A549 (cell line): ENCODE measurements around the gene THBD. TPM values are rescaled to one million over a fixed set of nuclear protein-coding genes. Genes with fewer than 3 reads are reported as not detected.

ENCODE experiments used
- ATAC-seq, 2 experiments: fragments of 200-7000 bp in 1 of 2; fragments of >200 bp in 1 of 2; cut with Nextera tagmentation in 1 of 2; cut with Tn5 transposase in 1 of 2; 3 replicates each; pipeline versions ENCODE4 v1.8.0 to v1.9.1; 2018 to 2020; ENCODE audit warnings: mild to moderate bottlenecking in 1 of 2, moderate library complexity in 1 of 2
- CTCF ChIA-PET: fragments of 300-600 bp; sonication (Branson Sonifier 250); formaldehyde crosslinking; extraction: SDS; loops from one replicate; lab custom pipeline; 2021; ENCODE audit warnings: antibody characterized with exemption, inconsistent platforms; lab: Yijun Ruan, JAX
- POLR2A ChIA-PET: fragments of 350-600 bp; formaldehyde crosslinking; extraction: SDS; loops from one replicate; lab custom pipeline; 2021; ENCODE audit warnings: antibody characterized with exemption, inconsistent platforms; lab: Yijun Ruan, JAX
- DNase-seq, 2 experiments: peaks; one replicate each; pipeline versions ENCODE4 v3.0.0 to v3.0.0-alpha.2; 2011 to 2016; ENCODE audit warnings: low read depth in 1 of 2, low spot score in 1 of 2
- FAIRE-seq: peaks from 2 replicates; lab custom pipeline; 2011; peaks lifted over from hg19 to GRCh38; lab: Jason Lieb, UNC
- H3K27ac ChIP-seq, 2 experiments: fragments of >200 bp; sonication (Bioruptor Twin); formaldehyde crosslinking; 3 replicates each; pipeline ENCODE4 v1.5.1; 2016 to 2017
- H3K4me1 ChIP-seq: fragments of >200 bp; sonication (Bioruptor Twin); formaldehyde crosslinking; 3 replicates; pipeline ENCODE4 v1.6.1; 2016
- H3K4me2 ChIP-seq: fragments of >200 bp; sonication (Bioruptor Twin); formaldehyde crosslinking; 3 replicates; pipeline ENCODE4 v1.6.1; 2016
- H3K4me3 ChIP-seq: fragments of >200 bp; sonication (Bioruptor Twin); formaldehyde crosslinking; 3 replicates; pipeline ENCODE4 v1.5.1; 2016
- H3K9me3 ChIP-seq: fragments of >200 bp; sonication (Bioruptor Twin); formaldehyde crosslinking; 3 replicates; pipeline ENCODE4 v1.6.1; 2016
- CBX8 ChIP-seq: fragments of 200-600 bp; sonication (generic); IDR thresholded peaks from 2 replicates; pipeline ENCODE4 v1.6.1; 2016
- CHD2 ChIP-seq: fragments of 150-350 bp; IDR thresholded peaks from 2 replicates; pipeline ENCODE4 v1.6.1; 2014; ENCODE audit warnings: low read length; ENCODE audit not compliant: partially characterized antibody
- CHD4 ChIP-seq: fragments of 200-600 bp; sonication (generic); IDR thresholded peaks from 2 replicates; pipeline ENCODE4 v1.6.1; 2016; ENCODE audit warnings: antibody characterized with exemption, mild to moderate bottlenecking, borderline replicate concordance
- EHMT2 ChIP-seq: fragments of 200-600 bp; sonication (generic); IDR thresholded peaks from 2 replicates; pipeline ENCODE4 v1.6.1; 2016; ENCODE audit warnings: antibody characterized with exemption, low read depth, mild to moderate bottlenecking, moderate library complexity
- FOSL2 ChIP-seq, 2 experiments: fragments of 450-650 bp in 1 of 2; fragments of >200 bp in 1 of 2; sonication (Bioruptor Twin) in 1 of 2; formaldehyde crosslinking; IDR thresholded peaks; 2 replicates each; pipeline versions ENCODE4 v1.5.0 to v1.6.1; 2016 to 2020; ENCODE audit warnings: mild to moderate bottlenecking in 1 of 2, moderate library complexity in 1 of 2
- FOXS1 ChIP-seq: fragments of 250-450 bp; sonication (Bioruptor Pico); IDR thresholded peaks from 2 replicates; pipeline ENCODE4 v1.5.0; 2020; ENCODE audit warnings: mild to moderate bottlenecking, moderate library complexity
- GATA3 ChIP-seq: IDR thresholded peaks from 2 replicates; pipeline ENCODE4 v1.6.1; 2012; ENCODE audit warnings: borderline replicate concordance
- HDAC2 ChIP-seq: fragments of 200-600 bp; sonication (generic); IDR thresholded peaks from 2 replicates; pipeline ENCODE4 v1.6.1; 2016
- HEYL ChIP-seq: fragments of 250-450 bp; sonication (Bioruptor Pico); IDR thresholded peaks from 2 replicates; pipeline ENCODE4 v1.8.0; 2021; ENCODE audit warnings: mild to moderate bottlenecking, moderate library complexity
- HOXA7 ChIP-seq: fragments of 250-450 bp; sonication (Bioruptor Pico); IDR thresholded peaks from 2 replicates; pipeline ENCODE4 v1.5.0; 2020; ENCODE audit warnings: mild to moderate bottlenecking, moderate library complexity
- HOXB13 ChIP-seq: fragments of 250-450 bp; sonication (Bioruptor Pico); IDR thresholded peaks from 2 replicates; pipeline ENCODE4 v1.5.0; 2020; ENCODE audit warnings: low read depth, mild to moderate bottlenecking, moderate library complexity
- JUN ChIP-seq, 2 experiments: fragments of >200 bp; sonication (Bioruptor Twin); formaldehyde crosslinking; IDR thresholded peaks; 2 replicates in 1 of 2; 3 replicates in 1 of 2; pipeline ENCODE4 v1.6.1; 2016 to 2017
- JUNB ChIP-seq: fragments of >200 bp; sonication (Bioruptor Twin); formaldehyde crosslinking; IDR thresholded peaks from 2 replicates; pipeline ENCODE4 v1.6.1; 2016
- KDM5A ChIP-seq: fragments of 200-600 bp; sonication (generic); IDR thresholded peaks from 2 replicates; pipeline ENCODE4 v1.6.1; 2016; ENCODE audit warnings: antibody characterized with exemption, mild to moderate bottlenecking
- MAZ ChIP-seq: fragments of 150-350 bp; IDR thresholded peaks from 2 replicates; pipeline ENCODE4 v1.6.1; 2014; ENCODE audit warnings: antibody characterized with exemption, low read depth, low read length, borderline replicate concordance
- MYC ChIP-seq: IDR thresholded peaks from 2 replicates; pipeline ENCODE4 v1.6.1; 2012; ENCODE audit warnings: mild to moderate bottlenecking, inconsistent platforms, low read length, improper control_type of control experiment, borderline replicate concordance
- NPAS2 ChIP-seq: fragments of 250-450 bp; sonication (Bioruptor Pico); IDR thresholded peaks from 2 replicates; pipeline ENCODE4 v1.8.0; 2022; ENCODE audit warnings: mild to moderate bottlenecking, moderate library complexity, borderline replicate concordance
- PHF8 ChIP-seq: fragments of 200-600 bp; sonication (generic); IDR thresholded peaks from 2 replicates; pipeline ENCODE4 v1.6.1; 2016; ENCODE audit warnings: low read depth, mild to moderate bottlenecking, antibody characterized with exemption, moderate library complexity, borderline replicate concordance
- POLR2A ChIP-seq: IDR thresholded peaks from 2 replicates; pipeline ENCODE4 v1.6.1; 2012; ENCODE audit warnings: mild to moderate bottlenecking, low read length
- RCOR1 ChIP-seq: fragments of 150-350 bp; IDR thresholded peaks from 2 replicates; pipeline ENCODE4 v1.6.1; 2014; ENCODE audit warnings: antibody characterized with exemption, low read length, low read depth
- RNF2 ChIP-seq: fragments of 200-600 bp; sonication (generic); IDR thresholded peaks from 2 replicates; pipeline ENCODE4 v1.6.1; 2016; ENCODE audit warnings: low read depth, mild to moderate bottlenecking, antibody characterized with exemption, moderate library complexity, borderline replicate concordance
- TFCP2L1 ChIP-seq: fragments of 250-450 bp; sonication (Bioruptor Pico); IDR thresholded peaks from 2 replicates; pipeline ENCODE4 v1.5.0; 2021; ENCODE audit warnings: mild to moderate bottlenecking
- ZC3H11A ChIP-seq: fragments of 450-650 bp; IDR thresholded peaks from 2 replicates; pipeline ENCODE4 v1.6.1; 2014; ENCODE audit warnings: antibody characterized with exemption, mild to moderate bottlenecking
- ZSCAN20 ChIP-seq: fragments of 250-450 bp; sonication (Bioruptor Pico); IDR thresholded peaks from 2 replicates; pipeline ENCODE4 v1.8.0; 2022; ENCODE audit warnings: mild to moderate bottlenecking, moderate library complexity
- WGBS: methylation state at CpG from one replicate; pipeline ENCODE4 v1.1.6; 2017; ENCODE audit errors: missing lambda C conversion rate; 5-methylcytosine and 5-hydroxymethylcytosine counted together
- polyA plus RNA-seq, 4 experiments: library from polyadenylated mRNA; depleted of rRNA in 3 of 4; stranded (reverse); fragments of >200 nt; fragmentation: RNase III in 1 of 4; extraction: RNeasy Plus Mini Kit Qiagen cat#74134 plus additional on column Dnase treatment in 1 of 4; gene quantifications; 2 replicates in 3 of 4; 3 replicates in 1 of 4; pipeline ENCODE4 v1.2.3, GENCODE V29; 2011 to 2017
- TF ChIP-seq, protein P1 (sequence below): IDR thresholded peaks from 2 replicates; pipeline ENCODE4 v1.6.1; 2012; ENCODE audit warnings: low read depth, borderline replicate concordance
- TF ChIP-seq, protein P2 (sequence below): fragments of 450-650 bp; IDR thresholded peaks from 2 replicates; pipeline ENCODE4 v1.6.1; 2014; ENCODE audit warnings: antibody characterized with exemption
- TF ChIP-seq, protein P3 (sequence below): fragments of >200 bp; sonication (Bioruptor Twin); formaldehyde crosslinking; IDR thresholded peaks from 2 replicates; pipeline ENCODE4 v1.6.1; 2016

Gene THBD
- polyA plus RNA-seq, 2 of the 4 experiments (the other 2 are of a cell fraction): 25.8 to 29.6 TPM

- ChIA-PET POLR2A (no interaction called here), CTCF (interaction anchor here (0.9 to 1.9 kb wide), 7 partner anchors 8 to 343 kb away, joined by 3 to 10 read pairs (median 3); no protein-coding TSS in a partner anchor)
- FAIRE-seq (no peak), DNase-seq (no peak), ATAC-seq (peak; percentile 7 to 41; a peak in 1 of 6 replicates)
- H3K27ac ChIP-seq: peak within 1 kb of the TSS; percentile 51 to 71; a peak in 5 of 6 replicates
- H3K4me1 ChIP-seq: peaks cover 9% of the 10 kb centered on the region; the same call in 2 of the 3 replicates
- WGBS: 46% methylated on average over 39 of the region's 83 CpGs
- H3K9me3 ChIP-seq: no peaks in the 10 kb centered on the region
- H3K4me3 ChIP-seq: peak within 1 kb of the TSS; percentile 33
- H3K4me2 ChIP-seq: peak within 1 kb of the TSS; percentile 71
- TF ChIP-seq RCOR1: no peak
- TF ChIP-seq HDAC2: no peak
- no peak for TF ChIP-seq HEYL
- TF ChIP-seq CHD4: no peak
- TF ChIP-seq, protein P1, sequence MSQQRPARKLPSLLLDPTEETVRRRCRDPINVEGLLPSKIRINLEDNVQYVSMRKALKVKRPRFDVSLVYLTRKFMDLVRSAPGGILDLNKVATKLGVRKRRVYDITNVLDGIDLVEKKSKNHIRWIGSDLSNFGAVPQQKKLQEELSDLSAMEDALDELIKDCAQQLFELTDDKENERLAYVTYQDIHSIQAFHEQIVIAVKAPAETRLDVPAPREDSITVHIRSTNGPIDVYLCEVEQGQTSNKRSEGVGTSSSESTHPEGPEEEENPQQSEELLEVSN: no peak
- TF ChIP-seq ZC3H11A: no peak
- TF ChIP-seq JUNB: no peak
- TF ChIP-seq PHF8: no peak
- TF ChIP-seq CBX8: no peak
- TF ChIP-seq MAZ: no peak
- no peak for TF ChIP-seq ZSCAN20 (CRISPR knock-in tag)
- TF ChIP-seq NPAS2 (CRISPR knock-in tag): no peak
- TF ChIP-seq MYC: no peak
- TF ChIP-seq, protein P2, sequence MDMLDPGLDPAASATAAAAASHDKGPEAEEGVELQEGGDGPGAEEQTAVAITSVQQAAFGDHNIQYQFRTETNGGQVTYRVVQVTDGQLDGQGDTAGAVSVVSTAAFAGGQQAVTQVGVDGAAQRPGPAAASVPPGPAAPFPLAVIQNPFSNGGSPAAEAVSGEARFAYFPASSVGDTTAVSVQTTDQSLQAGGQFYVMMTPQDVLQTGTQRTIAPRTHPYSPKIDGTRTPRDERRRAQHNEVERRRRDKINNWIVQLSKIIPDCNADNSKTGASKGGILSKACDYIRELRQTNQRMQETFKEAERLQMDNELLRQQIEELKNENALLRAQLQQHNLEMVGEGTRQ: no peak
- TF ChIP-seq, protein P3, sequence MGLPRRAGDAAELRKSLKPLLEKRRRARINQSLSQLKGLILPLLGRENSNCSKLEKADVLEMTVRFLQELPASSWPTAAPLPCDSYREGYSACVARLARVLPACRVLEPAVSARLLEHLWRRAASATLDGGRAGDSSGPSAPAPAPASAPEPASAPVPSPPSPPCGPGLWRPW: no peak
- no peak for TF ChIP-seq EHMT2
- no peak for TF ChIP-seq KDM5A
- no peak for TF ChIP-seq FOXS1 (CRISPR knock-in tag)
- TF ChIP-seq RNF2: no peak
- TF ChIP-seq FOSL2 (IDR thresholded peaks at IDR 0.05): no peak
- TF ChIP-seq FOSL2 (CRISPR knock-in tag; IDR thresholded peaks at IDR 0.05): no peak
These were observed 14.5 kb downstream of the THBD start, which contains the start of gene SSTR4 for GRCh38 chr20:23034721-23035671. Gene SSTR4, plus strand, starts transcription at chr20:23035312. Its CDS starts 172 bp downstream, at chr20:23035484.

- H3K4me3 ChIP-seq: no peak overlapping the region
- DNase-seq (no peak), FAIRE-seq (no peak)
- 65% methylated on average over 4 of the region's 4 CpGs for WGBS
- no peak for TF ChIP-seq GATA3
- TF ChIP-seq, all 56 proteins: peak for 0
- ChIA-PET POLR2A (no interaction called here), CTCF (interaction anchor here (0.9 to 1.5 kb wide), 6 partner anchors 8 to 167 kb away, joined by 3 to 4 read pairs (median 3); no protein-coding TSS in a partner anchor)
- Histone ChIP-seq H3K4me1 (no peaks in the 10 kb centered on the region), H3K9me3 (no peaks in the 10 kb centered on the region), H3K4me2 (no peak overlapping the region), H3K27ac (no peak overlapping the region)
- ATAC-seq: no peak
These were observed 15.6 kb downstream of the THBD start for GRCh38 chr20:23033918-23034317.

- 90% methylated on average over 5 of the region's 5 CpGs for WGBS
- no peak for DNase-seq
These were observed 16.8 kb downstream of the THBD start for GRCh38 chr20:23032750-23033078.

More at GRCh38 chr20:23032750-23033078, 16.8 kb downstream of the THBD start:
- Histone ChIP-seq H3K9me3 (no peaks in the 10 kb centered on the region), H3K4me2 (no peak overlapping the region), H3K27ac (no peak overlapping the region), H3K4me1 (no peaks in the 10 kb centered on the region), H3K4me3 (no peak overlapping the region)
- TF ChIP-seq HOXB13 (no peak), JUN (IDR thresholded peaks at IDR 0.05) (no peak), TFCP2L1 (no peak), CHD2 (no peak), POLR2A (no peak), HOXA7 (no peak)
- TF ChIP-seq, protein P1: no peak
- TF ChIP-seq, protein P2: no peak
- TF ChIP-seq, protein P3: no peak
- ATAC-seq: no peak
- CTCF ChIA-PET: interaction anchor here (1.0 to 1.6 kb wide), 3 partner anchors 16 to 341 kb away, joined by 3 to 7 read pairs (median 3); no protein-coding TSS in a partner anchor
- FAIRE-seq: no peak
- POLR2A ChIA-PET: no interaction called here
